Renal cortex interstitium (tissue), 11 donors: ENCODE measurements around the gene TPRN. TPM values are rescaled to one million over a fixed set of nuclear protein-coding genes. Genes with fewer than 3 reads are reported as not detected.
"Not testable (repeated sequence)": the region's sequence is repeated elsewhere in the genome, so short reads cannot be mapped to it uniquely, and the experiment has no call there.

Experiments
- DNase-seq, 11 donors: peaks; one replicate each; pipeline ENCODE4 v3.0.0-alpha.2; 2013; ENCODE audit warnings: low read depth in 9 of 11, low spot score in 4 of 11; ENCODE audit errors: extremely low read depth in 1 of 11
- polyA plus RNA-seq, 3 donors: library from polyadenylated mRNA; unstranded; fragments of 120-200 nt; gene quantifications; one replicate each; pipeline ENCODE4 v1.2.1, GENCODE V29; 2013; ENCODE audit not compliant: insufficient read length in 3 of 3

Gene TPRN
- polyA plus RNA-seq, 3 donors: 14.8 to 17.3 (median 16.4) TPM

DNA sequence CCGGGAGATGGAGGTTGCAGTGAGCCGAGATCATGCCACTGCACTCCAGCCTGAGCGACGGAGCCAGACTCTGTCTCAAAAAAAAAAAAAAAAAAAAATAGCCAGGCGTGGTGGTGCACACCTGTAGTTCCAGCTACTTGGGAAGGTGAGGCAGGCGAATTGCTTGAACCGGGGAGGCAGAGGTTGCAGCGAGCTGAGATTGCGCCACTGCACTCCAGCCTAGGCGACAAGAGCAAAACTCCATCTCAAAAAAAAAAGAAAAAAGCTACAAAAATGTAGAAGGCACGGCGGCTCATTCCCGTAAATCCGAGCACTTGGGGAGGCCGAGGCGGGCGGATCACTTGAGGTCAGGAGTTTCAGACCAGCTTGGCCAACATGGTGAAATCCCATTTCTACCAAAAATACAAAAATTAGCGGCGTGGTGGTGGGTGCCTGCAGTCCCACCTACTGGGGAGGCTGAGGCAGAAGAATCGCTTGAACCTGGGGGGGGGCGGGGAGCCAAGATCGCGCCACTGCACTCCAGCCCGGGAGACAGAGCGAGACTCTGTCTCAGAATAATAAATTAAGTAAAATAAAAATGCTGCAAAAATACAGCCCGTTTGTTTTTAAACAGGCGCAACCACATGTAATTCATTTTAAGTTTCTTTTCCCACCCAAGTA lies 39.1 kb upstream of the TPRN start:
- DNase-seq: not testable (repeated sequence)

DNA sequence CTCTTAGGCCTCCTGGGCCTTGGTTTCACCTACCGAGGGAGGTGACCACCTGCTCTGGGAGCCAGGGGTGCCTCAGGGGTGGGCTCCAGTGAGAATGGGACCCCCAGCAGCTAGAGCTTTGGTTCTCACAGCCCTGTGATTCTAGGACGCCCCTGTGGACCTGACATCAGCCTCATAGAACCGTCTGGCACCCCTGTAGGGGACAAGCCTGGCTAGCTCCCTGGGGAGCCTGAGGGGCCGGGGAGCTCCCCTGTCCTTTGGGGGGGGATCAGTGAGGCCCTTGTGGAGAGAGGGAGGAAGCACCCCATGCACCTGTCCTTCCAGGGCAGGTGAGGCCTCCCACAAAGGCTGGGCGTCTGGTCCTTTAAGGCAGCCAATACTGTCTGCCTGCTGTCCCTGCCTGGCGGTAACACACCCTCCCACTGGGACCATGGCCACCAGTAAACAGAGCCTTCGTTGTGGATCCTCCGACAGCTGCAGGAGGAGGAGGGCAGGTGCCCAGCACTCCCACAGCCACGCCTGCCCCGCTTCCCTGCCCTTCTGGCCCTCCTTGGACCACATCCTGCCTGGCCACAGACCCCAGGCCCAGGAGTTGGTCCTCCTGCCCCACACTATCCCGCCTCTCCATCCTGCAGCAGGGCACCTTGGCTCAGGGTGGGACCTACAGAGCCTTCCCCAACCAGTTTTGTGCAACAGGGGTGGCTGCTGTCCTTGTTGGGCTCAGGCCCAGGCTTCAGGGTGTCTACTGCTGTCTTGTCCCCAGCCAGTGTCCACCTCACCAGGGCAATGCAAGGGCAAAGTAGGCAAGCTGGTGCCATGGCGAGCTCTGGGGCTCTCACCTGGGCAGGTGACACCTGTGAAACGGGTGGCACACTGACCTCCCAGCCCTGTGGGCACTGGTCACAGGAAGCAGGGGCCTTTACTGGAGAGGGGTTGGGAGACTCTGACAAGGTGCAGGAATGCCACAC lies 37.5 kb upstream of the TPRN start:
- no peak for DNase-seq

- no peak for DNase-seq
Observed at GRCh38 chr9:137236936-137237421, 36.4 kb upstream of the TPRN start.

DNA sequence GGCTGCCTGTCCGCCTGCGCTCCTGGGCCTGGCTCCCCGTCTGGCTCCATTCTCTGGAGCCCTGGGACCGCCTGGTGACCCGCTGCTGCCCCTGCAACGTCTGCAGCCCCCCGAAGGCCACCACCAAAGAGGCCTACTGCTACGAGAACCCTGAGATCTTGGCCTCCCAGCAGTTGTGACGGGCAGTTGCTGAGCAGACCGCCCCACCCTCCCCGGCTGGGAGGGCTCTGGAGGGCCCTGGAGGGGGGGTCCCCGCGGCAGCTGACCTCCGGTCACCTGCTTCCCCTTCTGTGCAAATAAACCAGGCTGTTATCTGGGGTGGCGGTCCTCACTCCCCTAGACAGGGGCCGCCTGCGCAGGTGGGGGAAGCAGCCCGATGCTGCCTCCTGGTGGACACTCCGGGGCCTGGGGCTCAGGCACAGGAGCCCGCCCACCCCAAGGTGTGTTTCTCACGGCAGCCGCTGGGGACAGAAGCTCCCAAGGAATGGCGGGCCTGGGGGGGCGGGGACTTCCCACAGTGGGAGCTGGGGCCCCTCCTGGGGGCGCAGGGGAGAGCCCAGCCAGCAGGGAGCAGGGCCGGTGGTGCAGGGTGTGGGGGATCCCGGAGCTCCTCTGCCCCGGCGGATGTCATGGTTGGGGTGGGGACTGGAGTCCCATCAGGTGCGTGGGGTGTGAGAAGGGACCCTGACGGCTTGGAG lies 35.8 kb upstream of the TPRN start:
- peak in 8 of 11 donors; percentile 59 to 86 (median 76) for DNase-seq

- no peak for DNase-seq
Observed at GRCh38 chr9:137235424-137236237, 35.1 kb upstream of the TPRN start.

DNA sequence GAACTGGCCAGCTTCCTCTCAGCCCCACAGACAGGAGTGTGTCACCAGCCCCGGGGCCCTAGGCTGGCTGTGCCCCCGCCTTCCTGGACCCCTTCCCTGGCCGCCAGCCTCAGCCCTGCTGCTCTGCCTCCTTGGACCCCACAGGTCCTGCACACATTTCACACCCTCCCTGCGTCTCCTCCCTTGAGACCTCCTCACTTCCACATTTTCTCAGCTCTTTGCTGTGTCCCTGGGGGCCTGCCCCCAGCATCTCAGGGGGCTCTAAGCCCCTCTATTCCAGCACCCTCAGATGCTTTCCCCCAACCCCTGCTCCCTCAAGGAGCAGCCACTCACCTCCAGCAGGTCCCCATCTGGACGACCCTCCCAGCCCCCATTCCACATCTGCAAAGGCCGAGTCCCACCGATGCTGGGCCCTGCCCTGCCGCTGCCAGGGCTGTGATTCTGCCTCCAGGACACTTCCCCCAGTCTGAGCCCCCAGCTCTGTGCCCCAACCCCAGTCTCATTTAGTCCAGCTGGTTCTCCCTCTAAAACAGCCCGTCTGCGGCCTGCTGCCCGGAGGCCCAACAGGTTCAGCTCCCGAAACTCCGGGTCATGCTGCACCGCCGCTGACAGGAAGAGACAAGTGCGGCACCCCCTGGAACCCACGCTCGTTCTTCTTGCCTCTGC lies 34.4 kb upstream of the TPRN start:
- DNase-seq: no peak

DNA sequence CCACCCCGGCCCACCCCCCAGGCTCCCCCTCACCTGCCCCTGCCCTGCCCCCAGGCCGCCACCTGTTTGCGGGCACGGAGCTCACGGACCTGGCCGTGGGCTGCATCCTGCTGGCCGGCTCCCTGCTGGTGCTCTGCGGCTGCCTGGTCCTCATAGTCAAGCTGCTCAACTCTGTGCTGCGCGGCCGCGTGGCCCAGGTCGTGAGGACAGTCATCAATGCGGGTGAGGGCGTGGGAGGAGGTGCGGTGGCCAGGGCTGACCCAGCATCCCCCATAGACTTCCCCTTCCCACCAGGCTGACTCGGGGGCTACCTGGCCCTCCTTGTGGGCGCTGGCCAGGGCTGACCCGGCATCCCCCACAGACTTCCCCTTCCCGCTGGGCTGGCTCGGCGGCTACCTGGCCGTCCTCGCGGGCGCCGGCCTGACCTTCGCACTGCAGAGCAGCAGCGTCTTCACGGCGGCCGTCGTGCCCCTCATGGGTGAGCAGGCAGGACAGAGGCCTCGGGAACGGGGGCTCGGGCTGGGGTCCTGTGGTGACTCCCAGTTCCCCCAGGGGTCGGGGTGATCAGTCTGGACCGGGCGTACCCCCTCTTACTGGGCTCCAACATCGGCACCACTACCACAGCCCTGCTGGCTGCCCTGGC lies 33.6 kb upstream of the TPRN start:
- no peak for DNase-seq

DNA sequence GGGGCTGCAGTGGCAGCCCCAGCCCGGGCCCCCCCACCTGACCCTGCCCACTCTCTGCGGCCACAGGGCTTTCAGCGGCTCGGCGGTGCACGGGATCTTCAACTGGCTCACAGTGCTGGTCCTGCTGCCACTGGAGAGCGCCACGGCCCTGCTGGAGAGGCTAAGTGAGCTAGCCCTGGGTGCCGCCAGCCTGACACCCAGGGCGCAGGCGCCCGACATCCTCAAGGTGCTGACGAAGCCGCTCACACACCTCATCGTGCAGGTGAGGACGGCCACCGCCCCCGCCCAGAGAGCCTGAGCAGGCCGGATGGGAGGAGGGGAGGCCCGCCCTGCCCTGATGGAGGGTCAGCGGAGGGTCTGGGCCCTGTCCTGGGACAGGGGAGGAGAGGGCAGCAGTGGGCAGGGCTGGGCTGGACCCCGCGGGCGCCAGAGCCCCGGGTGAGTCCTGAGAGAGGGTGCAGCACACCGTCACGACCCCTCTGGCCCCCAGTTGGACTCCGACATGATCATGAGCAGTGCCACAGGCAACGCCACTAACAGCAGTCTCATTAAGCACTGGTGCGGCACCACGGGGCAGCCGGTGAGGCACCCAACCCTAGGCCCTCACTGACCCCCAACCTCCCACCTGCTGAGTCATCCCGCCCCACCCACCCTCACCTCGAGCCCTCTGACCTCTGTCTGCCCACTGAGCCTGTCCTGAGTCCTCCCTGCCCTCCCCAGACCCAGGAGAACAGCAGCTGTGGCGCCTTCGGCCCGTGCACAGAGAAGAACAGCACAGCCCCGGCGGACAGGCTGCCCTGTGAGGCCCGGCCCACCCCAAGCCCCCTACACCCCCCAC lies 32.8 kb upstream of the TPRN start:
- DNase-seq: no peak

- DNase-seq: no peak
Observed at GRCh38 chr9:137232510-137232909, 32.0 kb upstream of the TPRN start.

- DNase-seq: no peak
Observed at GRCh38 chr9:137232101-137232500, 31.6 kb upstream of the TPRN start.

DNA sequence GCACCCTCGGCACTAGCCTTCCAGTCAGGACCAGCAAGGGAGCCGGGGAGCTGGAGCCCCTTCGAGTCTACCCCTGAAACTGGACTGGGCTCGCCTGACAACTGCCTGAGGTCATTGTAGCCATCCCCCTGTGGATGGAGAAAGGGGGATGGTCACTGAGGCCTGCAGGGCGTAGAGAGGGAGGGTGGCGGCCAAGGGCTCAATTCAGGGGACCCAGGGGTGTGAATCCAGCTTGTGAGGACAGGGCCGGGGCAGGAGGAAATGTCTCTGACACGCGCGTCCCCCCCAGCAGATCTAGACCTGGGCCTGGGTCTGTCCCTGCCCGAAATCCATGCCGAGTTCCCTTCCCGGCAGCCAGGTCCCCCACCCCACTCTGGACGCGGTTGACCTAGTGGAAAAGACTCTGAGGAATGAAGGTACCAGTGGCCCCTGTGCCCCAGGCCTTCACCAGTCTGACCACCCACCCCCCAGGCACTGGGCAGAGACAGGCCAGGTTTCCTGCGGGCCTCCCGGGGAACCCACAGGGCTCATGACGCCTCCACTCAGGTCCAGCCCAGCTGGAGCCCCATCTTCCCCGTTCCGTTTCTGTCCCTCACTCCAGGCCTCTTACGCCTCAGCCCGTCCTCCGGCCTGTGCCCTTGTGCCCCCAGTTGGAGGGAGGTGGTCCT lies 31.0 kb upstream of the TPRN start:
- no peak for DNase-seq

GRCh38 chr9:137230705-137231371 lies 30.3 kb upstream of the TPRN start, which contains the start of gene SLC34A3:
Gene SLC34A3 (plus strand): TSS chr9:137230901. CDS start chr9:137231703, 802 bp downstream.
- DNase-seq: no peak

- DNase-seq: no peak
Observed at GRCh38 chr9:137229903-137230704, 29.6 kb upstream of the TPRN start.

DNA sequence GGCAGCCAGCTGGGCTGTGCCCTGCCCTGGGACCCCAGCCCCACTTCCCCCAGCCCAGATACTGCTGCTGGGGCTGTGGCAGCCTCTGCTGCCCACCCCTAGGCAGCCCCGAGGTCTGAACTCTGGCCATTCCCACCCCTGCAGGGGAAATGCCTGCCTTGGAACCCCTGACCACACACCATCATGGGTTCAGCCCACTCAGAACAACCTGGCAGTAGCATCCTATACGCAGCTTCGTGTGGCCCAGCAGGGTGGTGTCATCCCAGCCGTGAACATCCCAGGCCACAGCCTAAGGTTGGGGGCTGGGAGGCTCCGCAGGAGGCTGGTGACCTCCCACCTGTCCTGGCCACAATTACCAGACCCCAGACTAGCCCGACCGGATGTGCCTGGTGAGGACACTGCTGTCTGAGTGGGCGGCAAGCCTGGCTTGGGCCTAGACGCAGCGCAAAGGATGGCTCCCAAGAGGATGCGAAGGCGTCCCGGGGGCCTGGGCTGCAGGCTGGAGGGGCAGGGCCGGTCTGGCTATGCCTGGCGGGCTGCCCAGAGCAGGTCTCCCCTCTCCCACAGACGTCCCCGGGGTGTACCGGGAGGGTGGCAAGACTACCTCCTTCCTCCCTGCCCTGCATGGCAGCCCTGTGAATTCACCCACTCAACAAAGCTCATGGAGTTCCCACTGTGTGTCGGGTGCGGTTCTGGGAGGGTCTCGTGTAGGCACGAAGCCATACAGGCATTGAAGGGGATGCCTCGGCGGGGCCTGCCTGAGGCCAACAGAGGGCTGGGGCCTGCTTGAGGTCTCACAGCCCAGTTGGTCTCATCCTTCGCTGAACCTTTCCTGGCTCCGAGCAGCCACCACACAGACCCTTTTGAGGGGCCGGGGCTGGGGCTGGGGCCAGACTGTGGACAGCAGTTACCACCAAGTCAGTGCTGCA lies 28.7 kb upstream of the TPRN start:
- DNase-seq: no peak
